OCI-LY1 (cell line): ENCODE measurements around the gene FAM20C.

Experiments
- CTCF ChIP-seq: fragments of 200-600 bp; sonication (generic), shearing (Covaris generic); IDR thresholded peaks from 2 replicates; pipeline ENCODE4 v1.5.1; 2017; ENCODE audit warnings: mild to moderate bottlenecking, antibody characterized with exemption, low read length, moderate library complexity, mixed read lengths
- EZH2 ChIP-seq: fragments of 200-600 bp; sonication (generic), shearing (Covaris generic); IDR thresholded peaks from 2 replicates; pipeline ENCODE4 v1.8.0; 2017; ENCODE audit warnings: borderline replicate concordance, mixed run types, mild to moderate bottlenecking, antibody characterized with exemption, low read length, moderate library complexity, mixed read lengths

- TF ChIP-seq CTCF (no peak), EZH2 (no peak)
Measured at GRCh38 chr7:197413-198335, 5.3 kb downstream of the FAM20C start.
